NK-92 (cell line): ENCODE results near the gene ALPI.
"Not testable (repeated sequence)": the region's sequence is repeated elsewhere in the genome, so short reads cannot be mapped to it uniquely, and the experiment has no call there.

Experiments used
- DNase-seq: peaks from one replicate; lab custom pipeline; 2025; ENCODE audit not compliant: unreplicated experiment; lab: John Stamatoyannopoulos, UW

ALPI gene

GRCh38 chr2:232455426-232456255, at the start of gene ALPI:
Gene ALPI, plus strand, starts transcription at chr2:232456153. Its CDS starts 47 bp downstream, at chr2:232456200.
- no peak for DNase-seq

DNA sequence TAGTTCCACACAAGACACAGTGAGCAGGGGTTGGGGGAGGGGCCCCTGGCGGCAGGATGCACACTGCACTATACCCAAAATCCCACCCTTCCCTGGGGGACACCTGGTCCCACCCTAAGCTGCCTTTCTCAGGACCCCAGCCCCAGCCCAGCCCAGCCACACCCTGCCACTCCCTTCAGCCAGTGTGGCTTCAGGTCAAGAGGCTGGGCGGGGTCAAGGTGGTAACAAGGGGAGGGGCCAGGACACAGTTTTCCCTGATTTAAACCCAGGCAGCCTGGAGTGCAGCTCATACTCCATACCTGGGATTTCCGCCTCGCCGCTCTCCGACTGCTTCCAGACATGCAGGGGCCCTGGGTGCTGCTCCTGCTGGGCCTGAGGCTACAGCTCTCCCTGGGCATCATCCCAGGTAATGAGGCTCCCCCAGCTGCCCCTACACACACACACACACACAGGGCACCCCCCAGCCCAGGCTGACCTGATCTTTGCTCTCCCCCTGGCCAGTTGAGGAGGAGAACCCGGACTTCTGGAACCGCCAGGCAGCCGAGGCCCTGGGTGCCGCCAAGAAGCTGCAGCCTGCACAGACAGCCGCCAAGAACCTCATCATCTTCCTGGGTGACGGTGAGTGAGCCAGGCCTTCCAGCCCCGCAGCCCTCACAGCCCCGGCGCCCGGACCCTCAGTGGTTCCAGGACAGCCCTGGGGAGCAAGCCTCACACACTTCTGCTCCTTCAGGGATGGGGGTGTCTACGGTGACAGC, 49.2 kb upstream of the ALPI start, which contains the start of gene ALPG:
Gene ALPG (plus strand): TSS at position 289 of the 755 bp plus-strand sequence. CDS start 51 bp downstream, at position 340.
- DNase-seq: no peak

DNA sequence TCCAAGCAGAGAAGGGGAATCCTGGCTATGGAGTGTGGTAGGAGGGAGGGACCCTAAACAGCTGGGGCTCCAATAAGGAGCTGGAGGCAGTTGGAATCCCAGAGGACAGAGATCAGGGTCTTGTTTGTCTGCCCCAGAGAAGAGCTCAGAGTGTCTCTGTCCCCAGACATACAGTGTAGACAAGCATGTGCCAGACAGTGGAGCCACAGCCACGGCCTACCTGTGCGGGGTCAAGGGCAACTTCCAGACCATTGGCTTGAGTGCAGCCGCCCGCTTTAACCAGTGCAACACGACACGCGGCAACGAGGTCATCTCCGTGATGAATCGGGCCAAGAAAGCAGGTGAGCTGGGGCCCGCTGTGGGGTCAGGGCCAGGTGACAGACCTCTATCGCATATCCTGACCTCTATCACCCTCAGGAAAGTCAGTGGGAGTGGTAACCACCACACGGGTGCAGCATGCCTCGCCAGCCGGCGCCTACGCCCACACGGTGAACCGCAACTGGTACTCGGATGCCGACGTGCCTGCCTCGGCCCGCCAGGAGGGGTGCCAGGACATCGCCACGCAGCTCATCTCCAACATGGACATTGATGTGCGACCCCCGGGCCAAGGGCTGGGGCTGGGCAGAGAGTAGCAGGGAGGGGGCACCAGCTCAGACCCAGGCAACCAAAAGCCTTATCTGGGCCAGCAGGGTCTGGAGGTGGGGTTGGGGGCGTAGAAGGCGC, 48.4 kb upstream of the ALPI start:
- not testable (repeated sequence) for DNase-seq

DNA sequence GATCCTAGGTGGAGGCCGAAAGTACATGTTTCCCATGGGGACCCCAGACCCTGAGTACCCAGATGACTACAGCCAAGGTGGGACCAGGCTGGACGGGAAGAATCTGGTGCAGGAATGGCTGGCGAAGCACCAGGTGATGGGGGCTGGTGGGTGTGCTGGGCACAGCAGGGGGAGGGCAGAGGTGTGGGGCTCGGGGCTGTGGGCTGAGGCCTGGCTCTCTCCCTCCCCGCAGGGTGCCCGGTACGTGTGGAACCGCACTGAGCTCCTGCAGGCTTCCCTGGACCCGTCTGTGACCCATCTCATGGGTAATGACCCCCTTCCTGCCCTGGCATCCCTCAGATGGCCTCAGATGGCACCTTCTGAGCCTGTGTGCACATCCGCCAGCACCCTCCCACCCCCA, 47.7 kb upstream of the ALPI start:
- DNase-seq: not testable (repeated sequence)

GRCh38 chr2:232409617-232410016, 46.3 kb upstream of the ALPI start:
- DNase-seq: not testable (repeated sequence)

- DNase-seq: no peak
Measured at GRCh38 chr2:232410238-232410900, 45.6 kb upstream of the ALPI start.

DNA sequence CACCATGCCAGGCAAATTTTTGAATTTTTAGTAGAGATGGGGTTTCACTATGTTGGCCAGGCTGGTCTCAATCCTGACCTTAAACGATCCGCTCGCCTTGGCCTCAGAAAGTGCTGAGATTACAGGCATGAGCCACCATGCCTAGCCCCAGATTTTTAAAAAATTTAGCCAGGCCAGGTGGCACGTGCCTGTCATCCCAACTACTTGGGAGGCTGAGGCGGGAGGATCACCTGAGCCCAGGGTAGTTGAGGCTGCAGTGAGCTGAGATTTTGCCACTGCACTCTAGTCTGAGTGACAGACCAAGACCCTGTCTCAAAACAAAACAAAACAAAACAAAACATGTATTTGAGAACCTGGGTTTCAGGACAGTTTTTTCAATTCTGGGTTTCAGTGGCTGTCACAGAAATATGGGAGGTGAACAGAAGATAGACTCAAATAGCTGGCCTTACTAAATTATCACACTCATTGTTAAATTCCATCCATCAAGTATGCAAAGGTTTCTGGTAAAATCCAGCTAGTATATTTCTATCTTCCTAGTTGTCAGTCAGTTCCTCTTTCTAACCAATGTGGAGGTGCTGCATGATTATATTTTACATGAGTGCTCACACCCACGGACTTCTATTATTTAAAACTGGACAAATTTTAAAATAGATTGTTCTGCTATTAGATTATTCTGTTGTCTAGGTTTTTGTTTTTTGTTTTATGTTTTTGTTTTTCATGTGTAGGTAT, 43.9 kb upstream of the ALPI start:
- DNase-seq: no peak

GRCh38 chr2:232412986-232413385, 43.0 kb upstream of the ALPI start:
- DNase-seq: no peak

DNA sequence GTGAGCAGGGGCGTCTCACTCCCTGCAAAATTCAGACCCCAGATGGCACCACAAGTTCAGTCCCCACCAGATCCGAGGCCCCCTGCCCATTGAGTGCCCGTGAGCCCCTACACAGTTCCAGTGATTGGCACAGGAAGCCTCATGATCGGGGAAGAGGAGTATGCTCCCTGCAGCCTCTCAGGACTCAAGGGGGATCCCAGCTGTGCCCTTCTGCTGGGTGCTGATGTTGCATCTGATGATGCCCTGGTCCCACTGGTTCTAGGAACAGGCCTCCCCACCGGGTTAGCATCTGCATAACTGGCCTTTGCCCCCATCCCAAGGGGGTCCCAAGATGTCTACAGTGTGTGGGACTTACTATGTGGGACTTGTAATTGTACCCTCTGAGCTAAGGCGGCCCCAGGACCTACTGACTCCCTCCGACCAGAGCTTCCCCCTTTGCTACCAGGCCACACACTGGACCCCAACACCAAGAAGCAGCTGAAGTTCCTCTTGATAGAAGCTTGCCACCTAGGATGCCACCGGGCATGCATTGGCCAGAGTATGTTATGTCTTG, 40.7 kb upstream of the ALPI start:
- DNase-seq: no peak

DNA sequence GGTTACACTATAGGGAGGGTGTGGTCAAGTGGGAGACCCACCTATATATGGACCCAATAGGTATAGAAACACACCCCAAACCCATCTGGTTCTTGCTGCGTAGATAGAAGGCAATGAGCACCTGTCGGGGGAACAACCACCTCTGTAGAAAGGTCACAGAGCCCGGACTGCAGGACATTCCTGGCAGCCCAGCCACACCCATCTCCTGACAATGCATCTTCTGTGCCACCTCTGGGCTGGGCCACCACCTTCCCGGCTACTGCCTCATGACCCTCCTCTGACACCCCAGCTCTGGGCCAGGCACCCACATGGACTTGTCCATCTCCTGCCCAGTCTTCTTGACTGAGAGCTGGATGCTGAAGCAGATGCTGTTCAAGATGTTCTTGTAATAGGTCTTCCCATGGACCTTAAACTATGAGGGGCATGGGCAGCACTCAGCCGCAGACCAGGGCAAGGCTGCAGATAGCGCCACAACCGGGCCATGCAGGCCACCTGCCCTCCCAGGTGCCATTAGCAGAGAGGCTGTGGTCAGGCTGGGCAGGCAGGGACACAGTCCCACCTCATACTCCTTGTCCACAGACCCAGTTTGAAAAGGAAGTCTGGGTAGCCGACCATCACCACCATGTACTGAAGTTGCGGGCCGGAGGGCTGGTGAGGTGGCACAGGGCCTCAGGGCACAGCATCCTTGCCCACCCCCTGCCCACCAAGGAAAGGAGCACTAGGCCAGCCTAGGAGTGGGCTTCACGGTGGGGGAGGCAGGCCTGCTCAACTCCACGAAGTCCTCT, 40.0 kb upstream of the ALPI start:
- no peak for DNase-seq

DNA sequence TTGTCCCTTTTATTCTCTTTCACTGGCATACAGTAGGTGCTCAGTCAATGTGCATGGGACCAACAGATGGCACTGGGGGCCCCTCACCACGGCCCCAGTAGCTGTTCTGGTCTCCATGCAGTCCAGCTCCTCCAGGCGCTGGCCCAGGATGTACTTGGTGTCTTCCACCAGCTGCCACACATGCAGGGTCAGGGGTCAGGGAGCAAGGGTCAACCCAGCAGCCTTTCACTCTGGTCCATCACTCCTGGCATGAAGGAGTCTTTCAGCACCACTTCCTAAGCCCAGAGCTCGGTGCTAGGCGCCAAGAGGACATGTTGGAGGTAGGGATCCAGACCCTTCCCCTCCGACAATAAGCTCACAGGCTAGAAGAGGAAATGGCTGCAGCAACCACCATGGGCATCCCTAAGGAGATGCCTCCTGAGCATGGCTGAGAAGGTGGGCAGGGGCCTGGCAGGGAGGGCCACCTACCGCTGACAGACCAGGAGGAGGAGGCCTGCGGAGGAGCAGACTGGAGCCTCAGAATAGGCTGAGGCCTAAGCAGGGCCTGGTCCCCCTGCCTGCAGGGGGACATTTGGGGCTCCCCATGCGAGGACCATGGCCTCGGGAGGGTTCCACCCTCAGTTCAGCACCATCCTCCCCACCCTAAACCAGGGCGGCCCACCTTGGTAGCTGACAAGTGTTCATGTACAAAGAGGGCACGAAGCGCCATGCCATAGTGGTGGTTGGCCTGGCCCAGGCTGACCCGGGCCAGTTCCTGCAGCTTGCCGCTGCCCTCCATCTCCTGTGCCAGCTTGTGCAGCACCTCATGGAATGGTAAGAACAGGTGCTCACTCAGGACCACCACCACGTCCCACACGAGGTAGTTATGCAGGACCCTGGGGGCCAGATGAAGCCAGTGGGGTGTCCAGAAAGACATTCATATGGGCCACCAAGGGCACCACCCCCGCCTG, 39.2 kb upstream of the ALPI start:
- DNase-seq: no peak

DNA sequence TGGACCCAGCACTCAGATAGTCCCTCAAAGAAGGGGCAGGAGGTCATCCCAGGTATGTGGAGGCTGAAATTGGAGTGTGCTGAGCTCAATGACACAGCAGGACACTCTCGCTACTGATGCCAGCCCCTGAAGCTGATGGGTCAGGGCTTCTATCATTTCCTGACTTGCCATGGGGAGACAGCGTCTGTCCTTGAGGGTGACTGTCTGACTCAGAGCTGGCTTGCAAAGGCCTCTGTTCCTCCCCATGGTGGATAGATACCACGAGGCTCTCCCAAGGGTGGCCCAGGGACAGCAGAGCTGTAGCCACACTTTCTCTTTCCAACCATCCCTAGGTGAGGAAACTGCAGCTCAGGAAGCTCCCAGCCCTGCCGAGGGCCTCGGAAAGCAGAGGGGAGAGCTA, 38.5 kb upstream of the ALPI start:
- DNase-seq: no peak

DNA sequence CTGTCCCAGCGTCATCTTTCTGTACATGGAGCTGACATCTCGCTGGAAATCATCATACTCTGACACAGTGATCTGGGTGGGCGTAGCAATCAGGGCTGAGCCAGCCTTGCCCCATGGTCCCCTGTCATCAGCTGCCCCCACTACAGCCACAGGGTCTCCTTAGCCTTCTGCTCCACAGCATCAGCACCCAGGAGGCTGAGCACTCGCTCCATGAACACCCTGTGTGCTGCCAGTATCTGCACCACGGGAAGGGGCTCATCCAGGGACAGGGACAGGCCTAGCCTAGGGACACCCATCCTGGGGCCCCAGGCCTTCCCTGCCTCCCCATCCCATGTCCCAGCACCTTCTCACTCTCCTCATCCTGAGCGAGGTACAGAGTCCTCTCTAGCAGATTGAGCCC, 37.9 kb upstream of the ALPI start:
- no peak for DNase-seq

DNA sequence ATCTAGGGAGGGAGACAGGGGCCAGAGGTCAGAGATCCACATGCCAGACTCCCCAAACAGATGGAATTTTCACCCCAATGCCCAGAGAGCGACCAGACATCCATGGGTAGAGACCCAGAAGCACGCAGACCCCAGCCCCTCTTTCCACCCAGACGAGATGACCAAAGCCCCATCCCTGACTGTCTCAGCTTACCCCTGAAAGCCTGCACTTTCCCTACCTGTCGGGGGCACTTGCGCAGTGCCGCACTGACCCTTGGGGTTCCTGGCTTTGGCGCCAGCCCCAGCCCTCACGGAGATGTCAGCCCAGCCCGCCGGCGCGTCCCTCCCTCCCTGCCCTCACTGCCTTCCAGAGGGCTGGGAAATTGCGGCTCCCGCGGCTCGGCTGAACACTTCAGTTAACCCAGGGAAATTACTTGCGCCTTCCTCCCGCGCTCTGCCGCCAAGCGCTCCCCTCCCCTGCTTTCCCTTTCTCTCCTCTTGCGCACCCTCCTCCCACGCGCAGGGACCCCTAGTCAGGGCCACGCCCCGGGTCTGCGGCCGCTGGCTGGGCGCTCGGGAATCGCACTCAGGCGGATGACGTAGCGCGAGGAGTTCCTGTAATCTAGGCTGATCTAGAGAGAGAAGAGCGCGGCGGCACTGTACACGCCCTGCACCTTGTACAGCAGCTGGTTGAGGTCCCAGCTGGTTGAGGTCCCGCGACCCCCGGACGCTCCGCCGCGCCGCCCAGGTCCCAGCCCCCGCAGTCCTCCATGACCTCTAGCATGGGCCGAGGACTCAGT, 37.3 kb upstream of the ALPI start:
- no peak for DNase-seq

DNA sequence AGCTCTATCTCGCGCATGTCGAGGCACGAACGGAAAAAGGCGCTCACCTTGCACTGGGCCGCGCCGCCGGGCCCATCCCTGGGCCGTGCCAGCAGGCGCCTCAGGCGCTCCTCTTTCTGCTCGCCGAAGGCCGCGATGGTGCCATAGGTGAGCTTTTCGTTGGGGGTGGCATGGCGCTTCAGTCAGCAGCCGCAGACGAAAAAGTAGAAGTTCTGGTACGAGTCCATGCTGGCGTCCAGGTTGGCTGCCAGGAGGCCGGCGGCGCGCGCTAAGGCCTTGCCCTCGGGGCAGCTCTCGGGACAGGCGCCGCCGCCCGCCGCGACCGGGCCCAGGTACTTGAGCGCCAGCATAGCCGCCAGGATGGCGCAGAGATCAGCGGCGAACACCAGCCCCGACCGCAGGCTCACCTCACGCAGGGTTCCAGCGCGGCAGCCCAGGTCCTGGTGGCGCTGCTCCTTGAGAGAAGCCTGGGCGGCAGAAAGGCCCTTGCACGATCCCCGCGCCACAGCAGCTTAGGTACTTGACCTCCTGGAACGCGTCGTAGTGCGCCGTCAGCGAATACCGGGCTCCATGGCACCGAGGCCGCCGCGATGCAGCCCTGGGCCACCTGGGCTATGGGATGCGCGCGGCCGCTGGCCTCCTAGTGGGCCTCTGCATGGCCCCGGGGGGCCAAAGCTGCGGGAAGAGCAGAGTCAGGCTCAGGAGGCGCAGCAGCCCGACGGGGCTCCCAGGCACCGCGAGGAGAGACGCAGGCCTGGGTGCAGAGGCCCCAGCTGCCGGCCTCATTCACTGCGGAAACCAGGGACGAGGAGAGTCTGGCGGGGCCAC, 36.5 kb upstream of the ALPI start:
- no peak for DNase-seq

- no peak for DNase-seq
Measured at GRCh38 chr2:232420073-232420454, 35.9 kb upstream of the ALPI start.
